ENCODE results near the gene KCNJ15.

KCNJ15 gene

DNA sequence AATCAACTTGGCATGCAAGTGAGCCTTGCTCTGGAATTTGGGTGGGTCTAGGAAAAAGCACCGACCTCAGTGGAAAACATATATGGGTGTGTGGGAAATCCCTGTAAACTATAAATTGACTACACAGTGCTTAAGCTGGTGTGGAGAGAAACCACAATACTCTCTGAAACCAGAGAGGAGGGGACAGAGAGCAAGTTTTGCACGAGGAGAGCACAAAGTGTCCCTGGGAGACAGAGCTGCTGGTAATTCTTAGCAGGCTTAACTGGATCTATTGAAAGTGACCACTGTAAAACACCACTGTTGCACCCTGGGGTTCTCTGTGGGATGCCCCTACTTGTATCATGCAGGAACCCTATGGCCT is 12.8 kb downstream of the KCNJ15 start:
- TF ChIP-seq, protein P1, sequence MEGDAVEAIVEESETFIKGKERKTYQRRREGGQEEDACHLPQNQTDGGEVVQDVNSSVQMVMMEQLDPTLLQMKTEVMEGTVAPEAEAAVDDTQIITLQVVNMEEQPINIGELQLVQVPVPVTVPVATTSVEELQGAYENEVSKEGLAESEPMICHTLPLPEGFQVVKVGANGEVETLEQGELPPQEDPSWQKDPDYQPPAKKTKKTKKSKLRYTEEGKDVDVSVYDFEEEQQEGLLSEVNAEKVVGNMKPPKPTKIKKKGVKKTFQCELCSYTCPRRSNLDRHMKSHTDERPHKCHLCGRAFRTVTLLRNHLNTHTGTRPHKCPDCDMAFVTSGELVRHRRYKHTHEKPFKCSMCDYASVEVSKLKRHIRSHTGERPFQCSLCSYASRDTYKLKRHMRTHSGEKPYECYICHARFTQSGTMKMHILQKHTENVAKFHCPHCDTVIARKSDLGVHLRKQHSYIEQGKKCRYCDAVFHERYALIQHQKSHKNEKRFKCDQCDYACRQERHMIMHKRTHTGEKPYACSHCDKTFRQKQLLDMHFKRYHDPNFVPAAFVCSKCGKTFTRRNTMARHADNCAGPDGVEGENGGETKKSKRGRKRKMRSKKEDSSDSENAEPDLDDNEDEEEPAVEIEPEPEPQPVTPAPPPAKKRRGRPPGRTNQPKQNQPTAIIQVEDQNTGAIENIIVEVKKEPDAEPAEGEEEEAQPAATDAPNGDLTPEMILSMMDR (IDR thresholded peaks at IDR 0.05; ENCODE audit: extremely low read depth, missing control alignments) = no peak
- peak; percentile 59 for DNase-seq (ENCODE audit: low spot score)

DNA sequence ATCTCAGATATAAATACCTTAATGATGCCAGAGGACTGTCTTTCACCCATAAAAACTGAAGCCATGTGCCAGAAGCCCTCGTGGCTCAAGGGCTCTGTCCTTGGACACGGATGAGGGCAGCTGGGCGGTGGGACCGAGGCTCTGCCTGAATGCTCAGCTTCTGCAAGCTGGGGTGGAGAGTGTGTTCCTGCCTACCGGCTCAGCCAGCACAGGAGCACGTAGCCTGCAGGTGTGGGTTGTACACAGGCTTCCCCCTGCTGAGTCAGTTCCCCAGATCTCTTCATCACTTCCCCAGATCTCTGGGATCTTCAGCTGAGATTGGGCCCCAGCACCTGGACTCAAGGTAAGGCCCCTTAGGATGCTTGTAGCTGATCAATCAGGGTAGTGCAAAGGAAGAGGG is 15.4 kb downstream of the KCNJ15 start:
- TF ChIP-seq, protein P1 (IDR thresholded peaks at IDR 0.05; ENCODE audit: extremely low read depth, missing control alignments) = no peak
- no peak for DNase-seq (ENCODE audit: low spot score)

DNA sequence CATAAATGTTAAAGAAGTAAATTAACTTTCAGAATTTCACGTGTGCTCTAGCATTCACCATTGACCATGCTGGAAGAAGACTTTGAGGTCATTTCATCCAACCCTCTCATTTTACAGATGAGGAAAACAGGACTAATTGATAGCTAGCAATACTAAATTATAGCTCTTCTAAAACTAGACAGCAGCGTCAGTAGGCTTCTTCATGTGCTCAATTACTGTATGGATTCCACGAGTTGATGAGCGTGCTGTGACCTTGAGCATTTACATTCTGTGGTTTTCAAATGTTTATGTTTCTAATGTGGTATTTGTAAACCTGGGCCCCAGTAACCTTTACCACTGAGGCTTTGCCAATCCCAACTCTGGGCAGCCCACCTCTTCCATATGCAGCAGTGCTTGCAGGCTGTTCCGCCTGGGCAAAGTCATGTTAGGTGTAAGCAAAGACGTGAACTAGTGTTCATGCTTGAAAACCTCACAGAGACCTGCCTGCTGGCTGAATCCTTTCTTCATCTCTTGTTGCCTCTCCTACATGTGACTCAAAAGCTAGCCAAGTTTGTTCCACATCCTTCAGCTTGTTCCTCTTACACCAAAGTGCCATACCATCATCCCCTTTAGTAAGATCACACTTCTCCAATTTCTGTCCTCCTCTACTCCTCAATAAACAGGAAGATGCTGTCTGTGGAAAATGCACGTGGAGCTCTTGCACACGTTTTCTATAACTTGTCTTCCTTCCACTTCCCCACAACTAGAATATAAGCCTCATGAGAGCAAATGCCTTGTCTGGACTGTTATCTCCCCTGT is 17.2 kb downstream of the KCNJ15 start:
- DNase-seq (ENCODE audit: low spot score) = no peak
- TF ChIP-seq, protein P1 (IDR thresholded peaks at IDR 0.05; ENCODE audit: extremely low read depth, missing control alignments) = no peak

DNA sequence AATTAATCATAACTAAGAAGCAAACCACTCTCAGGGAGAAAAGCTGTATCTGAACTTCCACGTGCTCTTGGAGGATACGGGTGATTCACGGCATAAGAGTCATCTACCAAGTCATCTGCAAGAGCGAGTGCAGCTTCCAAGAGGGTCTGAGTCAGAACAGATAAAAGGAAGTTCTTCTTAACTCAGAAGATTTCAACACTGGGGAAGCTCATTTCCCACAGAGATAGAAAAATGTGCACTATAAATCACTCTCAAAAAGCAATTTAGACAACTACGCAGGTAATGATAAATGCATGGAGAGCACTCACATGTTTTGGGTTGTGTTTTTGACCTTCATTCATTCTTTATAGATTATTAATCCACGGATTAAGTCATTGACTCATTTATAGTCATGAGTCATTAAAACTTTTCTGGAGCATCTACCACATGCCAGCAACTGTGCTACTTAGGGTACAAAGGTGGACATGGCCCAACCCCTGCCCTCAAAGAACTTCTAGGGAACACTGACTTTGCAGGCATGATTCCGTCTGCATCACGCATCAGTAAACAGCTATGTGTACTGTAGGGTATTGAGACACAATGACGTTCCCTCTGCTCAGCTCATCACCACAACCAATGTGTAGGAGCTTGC is 20.8 kb downstream of the KCNJ15 start:
- TF ChIP-seq, protein P1 (IDR thresholded peaks at IDR 0.05; ENCODE audit: extremely low read depth, missing control alignments) = no peak
- no peak for DNase-seq (ENCODE audit: low spot score)

DNA sequence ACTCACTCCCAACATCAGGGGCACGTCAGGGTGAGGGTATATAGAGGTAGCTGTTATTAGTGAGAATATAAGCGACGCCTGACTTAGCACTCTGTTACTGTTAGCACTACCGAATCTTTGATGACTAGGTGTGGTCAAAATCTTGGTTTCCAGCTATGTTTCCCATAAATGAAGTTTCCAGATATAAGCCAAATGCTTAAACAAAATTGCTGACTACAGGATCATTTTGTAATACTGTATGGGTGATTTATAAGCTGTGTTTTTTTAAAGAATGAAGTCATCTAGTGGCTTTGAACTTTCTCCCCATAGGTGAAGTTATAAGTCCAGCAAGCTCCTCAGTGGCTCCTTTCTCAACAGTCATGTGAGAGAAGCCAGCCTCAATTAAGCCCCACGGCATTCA is 23.7 kb downstream of the KCNJ15 start:
- TF ChIP-seq, protein P1 (IDR thresholded peaks at IDR 0.05; ENCODE audit: extremely low read depth, missing control alignments) = no peak
- no peak for DNase-seq (ENCODE audit: low spot score)

DNA sequence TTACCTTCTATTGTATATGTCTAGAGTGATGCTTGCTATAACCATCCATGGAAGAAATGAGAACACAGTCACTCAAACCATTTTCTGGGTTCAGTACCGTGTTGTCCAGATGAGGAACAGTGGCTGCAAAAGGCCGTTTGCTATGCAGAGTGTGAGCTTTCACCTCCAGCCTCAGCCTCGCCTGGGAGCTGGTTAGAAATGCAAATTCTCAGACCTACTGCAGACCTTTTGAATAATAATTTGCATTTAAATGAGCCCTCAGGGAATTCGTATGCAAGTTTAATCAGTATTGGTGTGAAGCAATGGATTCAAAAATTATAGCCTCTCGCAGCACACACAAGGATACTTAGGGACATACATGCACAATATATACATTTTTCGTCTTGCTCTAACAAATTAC is 24.1 kb downstream of the KCNJ15 start:
- TF ChIP-seq, protein P1 (IDR thresholded peaks at IDR 0.05; ENCODE audit: extremely low read depth, missing control alignments) = no peak

DNA sequence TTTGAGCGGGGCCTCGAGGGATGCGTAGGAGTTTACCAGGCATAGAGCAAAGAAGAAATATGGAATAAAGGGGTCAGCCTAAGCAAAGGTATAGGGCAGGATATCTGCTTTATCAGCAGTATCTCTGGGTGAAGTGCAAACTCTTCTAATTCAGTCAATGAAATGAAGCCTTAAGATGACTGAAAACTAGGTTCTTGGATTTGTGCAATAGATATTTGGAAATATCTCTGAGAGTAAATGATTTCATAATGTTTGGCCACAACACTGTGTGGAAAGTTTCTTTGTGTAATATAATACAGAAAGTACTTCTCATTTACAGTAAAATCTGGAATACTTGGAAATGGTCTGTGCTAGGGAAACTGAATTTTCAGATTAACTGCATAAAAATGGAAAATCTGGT is 26.1 kb downstream of the KCNJ15 start:
- TF ChIP-seq, protein P1 (IDR thresholded peaks at IDR 0.05; ENCODE audit: extremely low read depth, missing control alignments) = no peak
- DNase-seq (ENCODE audit: low spot score) = no peak

More for the DNA sequence above, 24.1 kb downstream of the KCNJ15 start:
- no peak for DNase-seq (ENCODE audit: low spot score)

Data from GM20000 (cell line).